BE2C (cell line): ENCODE results near the gene FARS2.
"Not testable (repeated sequence)": the region's sequence is repeated elsewhere in the genome, so short reads cannot be mapped to it uniquely, and the experiment has no call there.

Source experiments
- DNase-seq: peaks from one replicate; pipeline ENCODE4 v3.0.0-alpha.2; 2020
- H3K27me3 ChIP-seq: fragments of 250-450 bp; sonication (Bioruptor Pico); 2 replicates; pipeline ENCODE4 v1.5.1; 2020; ENCODE audit warnings: mild to moderate bottlenecking
- H3K36me3 ChIP-seq: fragments of 250-450 bp; sonication (Bioruptor Pico); 2 replicates; pipeline ENCODE4 v1.5.1; 2020; ENCODE audit warnings: mild to moderate bottlenecking
- H3K4me1 ChIP-seq: fragments of 250-450 bp; sonication (Bioruptor Pico); 2 replicates; pipeline ENCODE4 v1.5.1; 2020
- H3K4me3 ChIP-seq: 2 replicates; pipeline ENCODE4 v1.5.1; 2011; ENCODE audit warnings: low read depth, low read length
- H3K9me3 ChIP-seq: fragments of 250-450 bp; sonication (Bioruptor Pico); 2 replicates; pipeline ENCODE4 v1.5.1; 2020
- TF ChIP-seq, protein P1 (sequence below): IDR thresholded peaks from 2 replicates; pipeline ENCODE4 v1.5.1; 2012; ENCODE audit warnings: mild to moderate bottlenecking, low read depth, low read length

The FARS2 gene

DNA sequence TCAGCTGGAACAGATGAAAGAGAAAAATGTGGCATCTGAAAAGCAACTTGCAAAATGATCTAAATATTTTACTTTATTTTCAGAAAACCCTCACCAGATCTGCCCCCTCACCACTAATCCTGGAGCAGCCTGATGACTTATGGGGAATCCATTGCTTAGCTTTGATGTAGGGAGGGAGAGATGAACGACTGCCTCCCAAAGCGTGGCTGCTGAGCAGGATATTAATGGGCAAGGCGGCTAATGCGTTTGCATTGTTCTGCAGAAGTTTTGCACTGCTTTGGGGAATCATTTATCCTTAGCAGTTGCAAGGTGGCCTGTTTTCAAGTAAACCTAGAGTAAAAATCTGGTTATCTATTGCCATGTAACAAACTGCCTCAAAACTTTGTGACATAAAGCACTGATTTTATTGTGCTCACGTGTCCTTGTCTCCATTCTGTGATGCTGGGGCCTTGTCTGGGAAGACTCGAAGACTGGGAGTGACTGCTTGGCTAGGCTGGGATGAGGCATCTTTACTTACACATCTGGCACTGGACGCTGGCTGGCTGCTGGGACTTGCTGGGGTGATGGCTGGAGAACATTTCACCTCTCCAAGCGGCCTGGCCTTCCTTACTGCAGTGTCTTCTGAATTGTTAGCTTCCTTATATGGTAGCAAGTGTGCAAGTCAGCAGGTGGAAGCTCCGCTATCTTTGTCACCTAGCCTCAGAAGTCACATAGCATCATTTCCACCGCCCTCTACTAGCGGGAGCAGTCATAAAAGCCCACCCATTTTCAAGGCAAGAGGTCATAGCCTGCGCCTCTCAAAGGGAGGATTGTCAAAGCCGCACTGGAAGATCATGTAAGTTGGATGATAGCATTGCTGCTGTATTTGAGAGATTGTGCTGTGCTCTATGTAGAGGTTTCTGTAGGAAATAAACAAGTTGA, 432.2 kb downstream of the FARS2 start:
- TF ChIP-seq, protein P1, sequence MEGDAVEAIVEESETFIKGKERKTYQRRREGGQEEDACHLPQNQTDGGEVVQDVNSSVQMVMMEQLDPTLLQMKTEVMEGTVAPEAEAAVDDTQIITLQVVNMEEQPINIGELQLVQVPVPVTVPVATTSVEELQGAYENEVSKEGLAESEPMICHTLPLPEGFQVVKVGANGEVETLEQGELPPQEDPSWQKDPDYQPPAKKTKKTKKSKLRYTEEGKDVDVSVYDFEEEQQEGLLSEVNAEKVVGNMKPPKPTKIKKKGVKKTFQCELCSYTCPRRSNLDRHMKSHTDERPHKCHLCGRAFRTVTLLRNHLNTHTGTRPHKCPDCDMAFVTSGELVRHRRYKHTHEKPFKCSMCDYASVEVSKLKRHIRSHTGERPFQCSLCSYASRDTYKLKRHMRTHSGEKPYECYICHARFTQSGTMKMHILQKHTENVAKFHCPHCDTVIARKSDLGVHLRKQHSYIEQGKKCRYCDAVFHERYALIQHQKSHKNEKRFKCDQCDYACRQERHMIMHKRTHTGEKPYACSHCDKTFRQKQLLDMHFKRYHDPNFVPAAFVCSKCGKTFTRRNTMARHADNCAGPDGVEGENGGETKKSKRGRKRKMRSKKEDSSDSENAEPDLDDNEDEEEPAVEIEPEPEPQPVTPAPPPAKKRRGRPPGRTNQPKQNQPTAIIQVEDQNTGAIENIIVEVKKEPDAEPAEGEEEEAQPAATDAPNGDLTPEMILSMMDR: no peak
- Histone ChIP-seq H3K4me1 (no peaks in the 10 kb centered on the region), H3K9me3 (no peaks in the 10 kb centered on the region), H3K27me3 (no peaks in the 10 kb centered on the region), H3K4me3 (no peak overlapping the region), H3K36me3 (no peaks in the 10 kb centered on the region)
- DNase-seq: no peak

DNA sequence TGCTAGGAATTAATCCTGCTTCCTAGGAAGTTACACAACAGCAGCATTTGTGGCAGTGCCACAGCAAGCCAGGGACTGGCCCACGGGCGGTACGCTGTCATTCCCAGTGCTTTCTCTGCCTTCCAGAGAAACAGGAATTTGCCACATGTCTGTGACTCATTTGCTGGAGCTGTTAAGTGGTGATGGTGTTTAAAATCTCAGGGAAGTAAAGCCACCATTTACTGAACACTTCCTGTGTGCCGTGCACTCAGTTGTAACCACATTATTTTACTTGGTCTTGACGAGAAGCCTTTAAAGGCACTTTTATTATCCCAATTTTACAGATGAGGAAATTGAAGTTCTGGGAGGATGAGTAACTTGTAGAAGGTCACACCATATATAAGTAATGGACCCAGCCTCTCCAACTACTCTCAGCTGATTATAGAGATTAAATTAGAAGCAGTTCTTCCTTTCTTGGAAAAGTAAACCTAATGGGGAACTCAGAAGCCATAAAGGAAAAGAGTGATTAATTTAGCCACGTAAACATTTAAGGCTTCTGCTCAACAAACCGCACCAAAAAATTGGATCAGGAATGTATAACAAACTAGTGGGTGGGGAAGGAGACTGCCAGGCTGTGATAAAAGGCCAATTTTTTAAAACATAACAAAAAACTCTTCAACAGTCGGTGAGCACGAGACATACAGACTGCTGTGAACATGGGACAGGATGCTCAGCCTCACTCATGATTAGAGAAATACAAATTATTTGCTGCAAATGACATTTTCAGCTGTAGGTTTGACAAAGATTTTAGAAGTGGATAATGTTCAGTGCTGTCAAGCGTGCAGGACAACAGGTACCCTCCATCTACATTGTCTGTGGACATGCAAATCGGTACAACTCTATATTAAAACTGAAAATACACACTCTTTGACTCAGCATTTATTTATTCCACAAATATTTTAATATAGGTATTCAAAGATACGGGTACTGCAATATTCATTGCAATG, 434.2 kb downstream of the FARS2 start:
- H3K36me3 ChIP-seq: no peaks in the 10 kb centered on the region
- H3K9me3 ChIP-seq: no peaks in the 10 kb centered on the region
- H3K4me3 ChIP-seq: no peak overlapping the region
- H3K27me3 ChIP-seq: no peaks in the 10 kb centered on the region
- H3K4me1 ChIP-seq: no peaks in the 10 kb centered on the region
- TF ChIP-seq, protein P1: no peak
- DNase-seq: no peak

DNA sequence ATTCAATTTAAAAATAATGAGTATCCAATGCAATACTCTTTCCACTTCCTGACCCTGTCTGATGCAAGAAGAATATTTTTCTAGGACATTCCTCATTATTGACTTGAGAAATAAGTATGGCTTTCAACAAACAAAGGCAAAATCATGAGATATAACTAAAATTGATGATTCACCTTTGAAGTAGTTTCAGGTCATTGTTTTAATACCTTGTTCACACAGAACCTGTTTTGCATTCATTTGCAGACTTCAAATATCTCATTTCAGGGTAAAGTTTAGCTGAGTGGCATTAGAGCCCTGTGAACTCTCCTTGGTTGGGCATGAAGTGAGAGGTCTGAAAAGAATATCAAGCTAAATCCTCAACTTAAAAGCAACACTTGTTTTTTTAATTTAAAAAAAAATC, 436.2 kb downstream of the FARS2 start:
- Histone ChIP-seq H3K36me3 (no peaks in the 10 kb centered on the region), H3K4me1 (no peaks in the 10 kb centered on the region), H3K4me3 (no peak overlapping the region), H3K9me3 (no peaks in the 10 kb centered on the region), H3K27me3 (no peaks in the 10 kb centered on the region)
- DNase-seq: no peak
- TF ChIP-seq, protein P1: no peak

DNA sequence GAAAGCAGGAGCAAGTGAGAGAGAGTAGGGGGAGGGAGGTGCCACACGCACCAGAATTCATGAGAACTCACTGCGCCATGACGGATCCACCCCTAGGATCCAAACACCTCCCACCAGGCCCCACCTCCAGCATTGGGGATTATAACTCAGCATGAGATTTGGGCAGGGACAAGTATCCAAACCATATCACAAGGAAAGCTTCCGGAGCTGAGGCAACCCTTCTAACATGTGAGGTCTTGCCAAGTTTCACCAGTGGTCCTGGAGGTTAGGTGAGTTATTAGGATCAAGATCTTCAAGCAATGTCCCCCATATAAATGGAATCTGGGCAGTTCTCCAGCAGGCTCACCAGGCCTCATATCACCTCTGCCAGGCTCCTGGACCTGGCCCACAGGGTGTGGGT, 437.0 kb downstream of the FARS2 start:
- H3K4me1 ChIP-seq: no peaks in the 10 kb centered on the region
- no peaks in the 10 kb centered on the region for H3K27me3 ChIP-seq
- H3K9me3 ChIP-seq: no peaks in the 10 kb centered on the region
- no peak overlapping the region for H3K4me3 ChIP-seq
- TF ChIP-seq, protein P1: no peak
- no peak for DNase-seq
- no peaks in the 10 kb centered on the region for H3K36me3 ChIP-seq

DNA sequence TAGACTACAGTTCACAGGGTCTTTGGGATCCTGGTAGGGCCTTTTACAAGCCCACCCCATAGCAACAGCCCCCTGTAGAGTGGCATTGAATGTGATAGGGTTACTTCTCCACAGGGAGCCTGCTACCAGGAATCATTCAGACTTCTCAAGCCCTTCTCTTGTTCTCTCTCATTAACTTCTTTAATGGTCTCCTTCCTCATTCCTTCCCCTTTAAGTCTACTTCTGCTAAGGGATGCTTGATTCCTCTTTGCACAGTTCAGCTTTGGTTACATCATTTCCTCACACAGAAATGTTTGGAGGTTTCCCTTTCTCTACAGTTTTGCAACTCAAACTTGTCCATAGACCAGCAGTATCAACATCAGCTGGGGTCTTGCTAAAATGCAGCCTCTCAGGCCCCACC, 437.8 kb downstream of the FARS2 start:
- H3K27me3 ChIP-seq, H3K4me1 ChIP-seq, H3K36me3 ChIP-seq, H3K4me3 ChIP-seq, H3K9me3 ChIP-seq, DNase-seq: not testable (repeated sequence)

DNA sequence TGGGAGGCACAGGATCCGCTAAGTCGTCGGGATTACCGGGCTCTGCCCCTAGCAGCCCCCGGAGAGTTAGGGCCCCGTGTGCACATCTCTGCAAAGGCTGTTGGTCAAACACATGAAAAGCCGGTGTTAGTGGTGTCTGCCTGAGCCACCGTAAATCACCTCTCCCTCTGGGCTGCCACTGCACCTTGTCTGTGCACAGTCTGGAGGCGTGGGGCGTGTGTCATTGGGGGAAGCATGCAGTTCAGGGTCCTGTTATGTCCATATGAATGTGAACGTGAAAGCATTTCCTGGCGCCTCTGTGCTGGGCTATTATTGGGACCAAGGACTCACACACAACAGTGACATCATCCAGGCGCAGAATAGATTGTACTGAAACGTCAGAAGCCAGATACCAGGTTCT, 439.9 kb downstream of the FARS2 start:
- DNase-seq: no peak
- Histone ChIP-seq H3K9me3 (no peaks in the 10 kb centered on the region), H3K4me1 (no peaks in the 10 kb centered on the region), H3K27me3 (no peaks in the 10 kb centered on the region), H3K4me3 (no peak overlapping the region), H3K36me3 (no peaks in the 10 kb centered on the region)
- TF ChIP-seq, protein P1: no peak
